ENCODE measurements around the gene NOD1. TPM values are rescaled to one million over a fixed set of nuclear protein-coding genes. Genes with fewer than 3 reads are reported as not detected.

Gene NOD1
- total RNA-seq, 1 experiment from 2014 or later = 7.0 TPM

- H3K36me3 Mint-ChIP-seq (ENCODE audit: insufficient read depth, unreplicated experiment) = peaks cover 25% of the 10 kb centered on the region
- CTCF ChIA-PET = no interaction called here
- H3K36me3 ChIP-seq (ENCODE audit: control insufficient read depth, insufficient read depth, low read length) = no peaks in the 10 kb centered on the region
- H3K27me3 ChIP-seq (replicated peaks; ENCODE audit: control insufficient read depth, insufficient read depth, low read length) = no peaks in the 10 kb centered on the region
- no peak for TF ChIP-seq CTCF (IDR thresholded peaks at IDR 0.05; ENCODE audit: insufficient read depth in 1 of 2, low read depth in 1 of 2, low read length in 1 of 2, severe bottlenecking in 1 of 2, unreplicated experiment in 1 of 2)
- no peaks in the 10 kb centered on the region for H3K27me3 Mint-ChIP-seq (ENCODE audit: insufficient read depth, unreplicated experiment)
- H3K9me3 Mint-ChIP-seq (ENCODE audit: unreplicated experiment) = no peaks in the 10 kb centered on the region
- intact Hi-C loops (cut with micrococcal nuclease; ENCODE audit: unreplicated experiment) = loop anchor here (2.0 kb wide), 1 partner anchor 26 kb away; the partner anchor contains the start of gene NOD1
- H3K4me3 ChIP-seq (ENCODE audit: low read depth, low read length) = peak overlapping the region; percentile 35
- peak overlapping the region; percentile 80 for H3K27ac Mint-ChIP-seq (ENCODE audit: unreplicated experiment)
- peak overlapping the region; percentile 80 for H3K4me3 Mint-ChIP-seq (ENCODE audit: unreplicated experiment)
- H3K4me1 ChIP-seq = peaks cover 8% of the 10 kb centered on the region; the same call in 1 of the 2 replicates
- POLR2A ChIA-PET = no interaction called here
- peaks cover 28% of the 10 kb centered on the region for H3K4me1 Mint-ChIP-seq (ENCODE audit: low read depth, unreplicated experiment)
- TSS peak; percentile 92 for BruUV-seq (replicated peaks)
- no peaks in the 10 kb centered on the region for H3K9me3 ChIP-seq
- no peak for DNase-seq
These were observed 26.7 kb upstream of the NOD1 start for GRCh38 chr7:30505174-30505697.

GRCh38 chr7:30504301-30505173, 26.0 kb upstream of the NOD1 start, which contains the start of gene GGCT:
Gene GGCT (minus strand): TSS chr7:30504829. CDS start chr7:30504709, 120 bp downstream.
- no TSS peak for BruUV-seq (replicated peaks)
- ChIA-PET CTCF (no interaction called here), POLR2A (no interaction called here)
- H3K36me3 ChIP-seq (ENCODE audit: control insufficient read depth, insufficient read depth, low read length) = no peaks in the 10 kb centered on the region
- Mint-ChIP-seq H3K4me3 (ENCODE audit: unreplicated experiment) (peak within 1 kb of the TSS; percentile 80), H3K27me3 (ENCODE audit: insufficient read depth, unreplicated experiment) (no peaks in the 10 kb centered on the region), H3K27ac (ENCODE audit: unreplicated experiment) (peak within 1 kb of the TSS; percentile 80), H3K9me3 (ENCODE audit: unreplicated experiment) (no peaks in the 10 kb centered on the region), H3K4me1 (ENCODE audit: low read depth, unreplicated experiment) (peaks cover 22% of the 10 kb centered on the region), H3K36me3 (ENCODE audit: insufficient read depth, unreplicated experiment) (peaks cover 32% of the 10 kb centered on the region)
- DNase-seq = peak; percentile 98 to 99
- intact Hi-C loops (cut with micrococcal nuclease; ENCODE audit: unreplicated experiment) = loop anchor here (2.0 kb wide), 1 partner anchor 26 kb away; the partner anchor contains the start of gene NOD1
- H3K9me3 ChIP-seq = no peaks in the 10 kb centered on the region
- TF ChIP-seq CTCF (IDR thresholded peaks at IDR 0.05; ENCODE audit: insufficient read depth in 1 of 2, low read depth in 1 of 2, low read length in 1 of 2, severe bottlenecking in 1 of 2, unreplicated experiment in 1 of 2) = no peak
- H3K4me3 ChIP-seq (ENCODE audit: low read depth, low read length) = peak within 1 kb of the TSS; percentile 78
- H3K4me1 ChIP-seq = 0 out of 2 replicates have a peak, but pooled peaks cover under 1% of the 10 kb centered on the region
- H3K27me3 ChIP-seq (replicated peaks; ENCODE audit: control insufficient read depth, insufficient read depth, low read length) = no peaks in the 10 kb centered on the region
